Hepatocyte (in vitro differentiated cells): ENCODE measurements around the gene CEP152.

Experiments used
- CTCF ChIP-seq: fragments of 200-600 bp; sonication (generic); IDR thresholded peaks from 2 replicates; pipeline ENCODE4 v1.5.1; 2016; ENCODE audit warnings: antibody characterized with exemption, mild to moderate bottlenecking; ENCODE audit not compliant: poor library complexity
- EZH2 ChIP-seq: fragments of 200-600 bp; sonication (generic); IDR thresholded peaks from 2 replicates; pipeline ENCODE4 v1.6.1; 2016; ENCODE audit warnings: antibody characterized with exemption, mild to moderate bottlenecking, borderline replicate concordance
- EZH2phosphoT487 ChIP-seq: fragments of 200-600 bp; sonication (generic); IDR thresholded peaks from one replicate; pipeline ENCODE4 v1.6.1; 2018; ENCODE audit warnings: antibody characterized with exemption, mild to moderate bottlenecking, low read depth, moderate library complexity; ENCODE audit not compliant: unreplicated experiment, severe bottlenecking

DNA sequence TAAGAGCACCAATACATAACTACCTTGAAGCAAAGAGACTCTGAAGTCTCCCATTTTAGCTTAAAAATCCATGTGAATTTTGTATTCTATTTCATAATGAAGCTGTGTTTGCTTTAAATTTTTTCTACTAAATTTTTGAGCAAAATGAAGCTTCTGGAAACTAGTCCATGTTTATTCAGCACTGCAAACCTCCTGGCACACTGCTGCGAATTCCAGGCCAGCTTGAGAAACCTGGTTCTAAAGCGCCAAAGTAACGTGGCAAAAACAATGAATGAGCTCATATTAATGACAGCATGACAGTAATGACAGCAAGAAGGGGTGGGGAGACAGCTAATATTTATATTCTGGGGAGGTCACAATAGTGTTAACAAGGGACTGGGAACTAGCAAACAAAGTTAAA, 25.7 kb downstream of the CEP152 start:
- TF ChIP-seq CTCF = no peak
- no peak for TF ChIP-seq EZH2
- no peak for TF ChIP-seq EZH2phosphoT487
